H7 (cell line): ENCODE data around the gene SMAD3. TPM values are rescaled to one million over a fixed set of nuclear protein-coding genes. Genes with fewer than 3 reads are reported as not detected.
"Not testable (repeated sequence)": the region's sequence is repeated elsewhere in the genome, so short reads cannot be mapped to it uniquely, and the experiment has no call there.

Experiments used
- DNase-seq: peaks from one replicate; pipeline ENCODE4 v3.0.0; 2012
- H3K27me3 ChIP-seq: 2 replicates; pipeline ENCODE4 v1.6.0; 2011; ENCODE audit warnings: mild to moderate bottlenecking, low read length; ENCODE audit not compliant: control insufficient read depth, insufficient read depth
- H3K36me3 ChIP-seq: replicated peaks from 2 replicates; pipeline ENCODE4 v1.5.1; 2011; ENCODE audit warnings: low read length; ENCODE audit not compliant: control insufficient read depth, insufficient read depth
- H3K4me3 ChIP-seq: 2 replicates; pipeline ENCODE4 v1.5.1; 2011; ENCODE audit warnings: low read depth, mild to moderate bottlenecking, control low read depth, low read length, moderate library complexity; ENCODE audit not compliant: insufficient read depth
- total RNA-seq: library from RNA; depleted of rRNA; stranded (reverse); fragments of >200 nt; shearing (Covaris generic); gene quantifications from 2 replicates; pipeline ENCODE4 v1.2.3, GENCODE V29; 2014

SMAD3 gene
- total RNA-seq, 1 experiment from 2014 or later: 29.2 TPM

DNA sequence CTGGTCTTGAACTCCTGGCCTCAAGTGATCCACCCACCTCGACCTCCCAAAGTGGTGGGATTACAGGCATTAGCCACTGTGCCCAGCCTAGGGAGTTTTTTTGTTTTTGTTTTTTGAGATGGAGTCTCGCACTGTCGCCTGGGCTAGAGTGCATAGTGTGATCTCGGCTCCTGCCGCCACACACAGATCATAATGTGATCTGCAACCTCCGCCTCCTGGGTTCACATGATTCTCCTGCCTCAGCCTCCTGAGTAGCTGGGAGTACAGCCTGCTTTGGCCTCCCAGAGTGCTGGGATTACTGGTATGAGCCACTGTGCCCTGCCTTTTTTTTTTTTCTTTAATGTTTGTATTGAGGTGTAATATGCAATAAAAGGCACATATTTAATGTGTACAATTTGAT, 78.2 kb downstream of the SMAD3 start:
- H3K27me3 ChIP-seq: no peaks in the 10 kb centered on the region
- no peak overlapping the region for H3K4me3 ChIP-seq
- no peak for DNase-seq
- no peaks in the 10 kb centered on the region for H3K36me3 ChIP-seq

DNA sequence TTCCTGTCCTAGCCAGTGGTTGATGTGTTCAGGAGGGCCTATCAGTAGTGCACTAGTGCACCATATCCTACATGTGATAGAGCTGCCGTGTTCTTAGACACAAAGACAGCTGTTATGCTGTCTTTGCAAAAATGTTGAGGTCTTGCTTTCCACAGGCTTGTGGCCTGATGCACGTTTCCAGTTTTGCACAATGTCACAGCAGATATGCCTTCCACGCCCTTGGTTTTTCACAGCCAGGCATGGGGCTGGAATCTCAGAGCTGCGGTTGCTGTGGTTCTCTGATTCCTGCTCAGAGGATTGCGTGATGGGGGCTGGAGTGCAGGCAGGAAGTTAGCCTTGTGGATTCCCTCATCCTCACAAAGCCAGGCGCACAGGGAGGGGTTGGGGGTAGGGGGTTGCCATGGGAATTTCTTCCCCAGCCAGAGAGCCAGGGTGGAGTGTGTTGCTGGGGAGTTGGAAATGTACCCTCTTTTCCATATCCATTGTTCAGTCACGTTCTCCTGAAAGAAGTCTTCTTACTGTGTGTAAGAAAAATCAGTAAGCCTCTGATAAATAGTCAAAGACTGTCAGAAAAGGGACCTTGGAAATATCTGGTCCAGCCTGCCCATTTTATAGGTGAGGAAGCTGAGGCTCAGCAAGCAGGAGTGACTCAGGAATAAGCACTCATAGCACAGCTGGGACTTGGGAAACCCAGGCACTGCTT, 79.4 kb downstream of the SMAD3 start:
- Histone ChIP-seq H3K27me3 (no peaks in the 10 kb centered on the region), H3K36me3 (no peaks in the 10 kb centered on the region), H3K4me3 (no peak overlapping the region)
- DNase-seq: peak; percentile 68

DNA sequence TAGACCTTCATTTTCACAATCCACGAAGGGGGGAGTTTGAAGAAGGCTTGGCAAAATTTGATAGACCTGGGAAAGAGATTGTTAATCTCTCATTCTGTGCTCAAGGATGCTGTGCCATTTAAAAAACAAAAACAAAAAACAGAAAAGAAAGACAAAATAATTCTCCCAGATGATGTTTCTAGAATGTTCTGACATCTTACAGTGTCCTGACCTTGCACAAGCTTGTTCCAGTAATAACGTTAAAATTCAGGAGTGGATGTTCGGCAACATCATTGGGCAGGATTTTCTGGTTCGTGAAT, 79.9 kb downstream of the SMAD3 start:
- H3K27me3 ChIP-seq: no peaks in the 10 kb centered on the region
- no peaks in the 10 kb centered on the region for H3K36me3 ChIP-seq
- no peak for DNase-seq
- no peak overlapping the region for H3K4me3 ChIP-seq

DNA sequence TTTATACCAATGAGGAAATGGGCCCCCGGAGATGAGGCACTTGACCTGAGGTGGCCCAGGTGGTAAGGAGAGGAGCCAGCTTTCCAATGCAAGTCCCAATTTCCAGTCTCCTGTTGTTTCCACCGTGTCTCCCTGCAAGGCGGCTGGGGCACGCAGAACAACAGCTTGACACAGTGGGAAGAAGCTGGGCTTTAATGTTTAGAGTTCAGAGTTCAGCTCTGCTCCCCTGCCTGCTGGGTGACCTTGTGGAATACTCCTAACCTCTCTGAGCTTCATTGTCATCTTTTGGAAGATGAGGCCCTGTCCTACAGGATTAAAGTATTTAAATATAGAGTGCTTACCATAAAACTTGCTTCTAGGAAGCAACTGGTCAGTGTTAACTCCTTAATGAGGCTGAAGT, 80.3 kb downstream of the SMAD3 start:
- H3K27me3 ChIP-seq: no peaks in the 10 kb centered on the region
- no peaks in the 10 kb centered on the region for H3K36me3 ChIP-seq
- no peak overlapping the region for H3K4me3 ChIP-seq
- no peak for DNase-seq

DNA sequence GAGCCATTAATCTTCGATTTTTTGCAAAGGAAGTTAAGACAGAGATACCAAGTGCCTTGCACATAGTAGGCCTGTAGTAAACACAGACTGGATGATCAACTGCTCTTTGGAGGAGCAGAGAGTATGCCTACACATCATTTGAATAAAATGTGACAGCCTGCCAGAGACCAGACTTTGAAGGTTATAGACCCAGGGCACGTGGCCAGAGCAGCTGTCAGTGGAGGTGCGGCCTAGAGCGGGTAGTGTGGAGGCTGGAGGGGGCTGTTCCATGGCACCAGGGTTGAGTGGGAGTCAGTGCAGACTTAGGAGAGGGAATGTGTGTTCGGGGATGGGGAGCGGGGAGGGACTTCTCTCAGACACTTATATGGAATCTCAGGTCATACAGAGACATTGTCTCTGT, 80.8 kb downstream of the SMAD3 start:
- H3K27me3 ChIP-seq: no peaks in the 10 kb centered on the region
- no peaks in the 10 kb centered on the region for H3K36me3 ChIP-seq
- DNase-seq: no peak
- no peak overlapping the region for H3K4me3 ChIP-seq

DNA sequence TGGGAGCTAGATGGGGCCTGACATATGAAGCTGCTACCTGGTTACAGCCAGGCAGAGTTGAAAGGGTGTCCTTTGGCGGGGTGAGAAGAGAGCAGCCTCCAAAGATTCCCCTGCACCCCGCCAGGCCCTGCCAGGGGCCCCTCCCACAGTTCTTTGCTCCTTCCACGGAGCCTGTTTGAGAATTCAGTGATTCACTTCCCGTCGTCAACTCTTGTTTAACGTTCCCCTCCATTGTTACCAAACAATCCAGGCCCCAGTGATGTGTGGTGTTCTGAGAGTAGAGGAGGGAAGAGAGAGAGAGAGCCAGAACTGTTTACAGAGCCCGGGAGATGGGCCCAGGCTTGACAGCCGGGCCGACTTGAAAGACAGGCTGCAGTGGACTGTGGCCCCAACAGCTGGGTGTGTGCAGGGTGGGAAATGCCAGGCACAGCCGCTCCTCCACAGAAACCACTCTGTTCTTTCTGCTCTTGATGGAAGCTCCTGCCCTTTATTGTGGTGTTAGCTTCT, 81.5 kb downstream of the SMAD3 start:
- DNase-seq: no peak
- no peak overlapping the region for H3K4me3 ChIP-seq

DNA sequence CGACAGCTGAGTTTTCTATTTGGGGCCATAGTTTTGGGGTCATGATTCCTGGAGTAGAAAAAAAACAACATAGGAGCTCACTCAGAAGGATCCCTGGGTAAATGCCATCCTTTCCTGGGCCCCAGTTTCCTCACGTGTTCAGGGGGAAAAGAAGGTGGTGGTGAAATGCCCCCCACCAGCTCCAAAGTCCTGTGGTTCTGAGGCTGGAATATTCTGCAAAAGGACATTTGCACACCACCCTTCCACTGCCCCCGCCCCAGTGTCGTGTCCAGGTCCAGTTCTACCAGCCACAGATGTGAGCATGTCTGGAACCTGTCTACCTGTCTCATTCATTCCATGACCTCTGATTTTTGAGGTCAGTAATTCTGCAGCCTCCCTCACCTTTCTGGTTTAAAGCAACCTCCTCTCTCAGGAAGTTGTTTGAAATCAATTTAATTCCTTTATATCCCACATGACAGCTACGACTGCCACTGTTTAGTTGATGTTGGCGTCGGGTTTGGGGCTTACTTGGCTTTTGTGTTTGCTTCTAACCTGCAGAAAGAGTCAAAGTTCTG, 82.1 kb downstream of the SMAD3 start:
- H3K4me3 ChIP-seq: no peak overlapping the region
- DNase-seq: no peak
- no peaks in the 10 kb centered on the region for H3K36me3 ChIP-seq
- H3K27me3 ChIP-seq: no peaks in the 10 kb centered on the region

More for the DNA sequence above, 81.5 kb downstream of the SMAD3 start:
- Histone ChIP-seq H3K36me3 (no peaks in the 10 kb centered on the region), H3K27me3 (no peaks in the 10 kb centered on the region)

DNA sequence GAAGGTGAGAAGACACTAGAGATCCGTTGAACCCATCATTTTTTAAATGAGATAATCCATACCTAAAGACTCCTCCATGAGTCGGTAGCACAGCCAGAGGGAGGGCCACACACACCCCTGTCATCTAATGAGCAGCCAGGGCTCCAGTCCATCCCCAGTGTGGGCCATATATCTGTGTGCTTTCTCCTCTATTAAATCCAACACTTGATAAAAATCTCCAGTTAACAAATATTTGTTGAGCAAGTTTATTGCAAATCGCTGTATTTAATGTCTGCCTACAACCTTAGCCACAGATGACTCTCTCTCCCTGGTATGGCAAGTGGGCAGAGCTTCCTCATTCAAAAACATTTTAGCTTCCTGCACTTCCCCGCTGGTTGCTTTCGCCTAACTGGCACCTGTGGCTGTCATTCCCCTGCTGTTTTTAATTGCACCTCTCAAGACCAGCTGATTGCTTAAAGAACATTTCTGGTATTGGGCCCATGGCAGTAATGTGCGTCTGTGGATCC, 82.8 kb downstream of the SMAD3 start:
- no peaks in the 10 kb centered on the region for H3K36me3 ChIP-seq
- H3K4me3 ChIP-seq: no peak overlapping the region
- H3K27me3 ChIP-seq: no peaks in the 10 kb centered on the region
- DNase-seq: no peak

DNA sequence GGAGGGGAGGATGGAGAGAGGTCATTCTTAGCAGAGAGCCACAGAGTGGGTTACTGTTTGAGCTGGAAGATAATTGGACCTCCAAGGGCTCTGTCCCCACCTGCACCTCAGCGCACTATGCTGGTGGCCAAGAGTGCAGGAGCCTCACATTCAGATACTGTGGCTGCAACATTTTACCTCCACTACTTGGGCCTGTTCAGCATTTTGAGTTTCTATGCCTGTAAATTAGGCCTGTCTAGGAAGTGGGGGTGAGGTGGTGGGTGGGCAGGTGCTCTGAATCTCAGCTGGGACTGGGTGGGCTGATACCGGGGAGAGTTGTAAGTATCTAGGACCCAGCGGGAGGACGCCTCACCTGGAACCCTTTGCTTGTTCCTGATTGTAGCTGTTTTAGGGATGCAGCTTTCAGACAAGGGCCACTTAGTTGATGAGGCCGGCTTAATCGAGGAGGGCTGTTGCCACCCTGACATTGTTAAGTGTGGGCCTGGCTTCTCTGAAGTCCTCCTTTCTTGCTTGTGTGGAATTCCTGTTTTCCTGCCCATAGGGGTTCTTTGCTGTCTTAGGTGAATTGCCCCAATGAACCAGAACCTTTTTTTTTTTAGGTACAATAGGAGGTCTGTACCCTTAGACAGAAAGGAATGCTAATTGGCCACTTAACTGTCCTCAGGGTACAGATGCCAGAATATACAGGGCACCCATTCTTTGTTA, 83.8 kb downstream of the SMAD3 start:
- no peak for DNase-seq
- H3K27me3 ChIP-seq: no peaks in the 10 kb centered on the region
- H3K36me3 ChIP-seq: no peaks in the 10 kb centered on the region
- no peak overlapping the region for H3K4me3 ChIP-seq

DNA sequence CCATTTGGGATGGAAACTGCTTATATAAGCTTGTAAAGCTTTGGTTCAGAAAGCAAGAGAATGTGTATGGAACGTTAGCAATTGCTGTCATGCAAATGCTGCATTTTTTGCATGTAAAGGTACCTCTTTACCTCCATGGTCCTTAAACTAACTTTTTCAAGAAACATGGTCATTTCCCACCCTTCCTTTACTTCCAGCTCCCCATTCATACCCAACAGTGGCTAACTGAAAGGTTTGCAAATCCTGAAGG, 84.3 kb downstream of the SMAD3 start:
- Histone ChIP-seq H3K27me3 (no peaks in the 10 kb centered on the region), H3K36me3 (no peaks in the 10 kb centered on the region), H3K4me3 (no peak overlapping the region)
- no peak for DNase-seq

DNA sequence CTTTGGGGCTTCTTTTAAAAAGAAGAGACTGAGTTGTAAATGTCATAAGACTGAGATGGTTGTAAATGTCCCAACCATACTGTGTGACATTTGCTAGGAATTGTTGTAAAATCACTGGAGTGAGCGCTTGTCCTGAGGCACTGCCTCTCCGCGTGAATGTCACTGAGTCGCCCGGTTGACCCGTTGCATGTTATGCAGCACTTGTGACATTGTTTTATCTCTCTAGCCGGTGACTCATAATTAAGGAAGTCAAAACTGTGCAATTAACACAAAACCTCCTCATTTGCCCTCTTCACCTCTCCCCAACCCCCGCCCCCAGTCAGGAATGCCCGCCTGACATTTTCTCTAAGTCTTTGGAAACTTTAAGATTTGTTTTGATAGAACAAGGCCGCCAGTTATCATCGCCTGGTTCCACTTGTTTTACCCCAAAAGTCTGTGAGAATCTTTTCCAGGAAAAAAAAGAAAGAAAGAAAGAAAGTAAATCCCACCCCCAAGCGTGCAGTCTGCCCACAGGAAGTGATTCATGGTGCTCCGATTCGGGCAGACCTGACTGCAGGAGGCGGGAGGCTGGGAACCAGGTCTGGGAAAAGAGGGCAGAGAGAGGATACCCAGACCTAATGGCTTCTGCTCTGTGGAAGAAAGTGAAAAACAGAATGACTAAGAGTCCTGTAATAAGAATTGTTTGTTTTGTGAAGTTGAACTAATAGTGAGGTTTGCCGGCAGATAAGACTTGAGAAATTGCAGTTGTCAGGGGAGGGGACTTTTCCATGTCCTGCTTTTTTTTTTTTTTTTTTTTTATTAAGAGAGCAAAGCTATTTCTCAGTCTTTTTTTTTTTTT, 84.8 kb downstream of the SMAD3 start:
- H3K4me3 ChIP-seq: no peak overlapping the region; the same call in 1 of the 2 replicates
- peak; percentile 63 for DNase-seq
- H3K27me3 ChIP-seq: no peaks in the 10 kb centered on the region
- no peaks in the 10 kb centered on the region for H3K36me3 ChIP-seq

DNA sequence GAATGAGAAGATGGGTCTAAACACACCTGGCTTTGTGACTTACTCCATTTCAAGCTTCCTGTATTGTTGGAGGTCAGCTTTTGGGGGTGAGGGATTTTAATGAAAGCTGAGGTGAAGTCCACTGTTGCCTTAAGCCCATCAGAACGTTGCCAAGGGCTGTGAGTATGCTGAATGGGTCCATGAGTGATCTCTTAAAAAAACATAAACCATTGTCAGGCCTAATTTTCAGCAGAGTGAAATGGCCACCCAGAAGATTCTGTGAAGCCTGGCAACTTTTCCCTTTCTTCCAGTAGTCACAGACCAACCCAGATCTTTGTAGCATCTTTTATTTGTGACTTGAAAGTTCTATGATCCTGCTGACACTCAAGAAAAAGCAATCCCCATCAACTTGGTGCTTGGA, 87.0 kb downstream of the SMAD3 start:
- no peak for DNase-seq
- Histone ChIP-seq H3K27me3 (no peaks in the 10 kb centered on the region), H3K4me3 (no peak overlapping the region), H3K36me3 (no peaks in the 10 kb centered on the region)

DNA sequence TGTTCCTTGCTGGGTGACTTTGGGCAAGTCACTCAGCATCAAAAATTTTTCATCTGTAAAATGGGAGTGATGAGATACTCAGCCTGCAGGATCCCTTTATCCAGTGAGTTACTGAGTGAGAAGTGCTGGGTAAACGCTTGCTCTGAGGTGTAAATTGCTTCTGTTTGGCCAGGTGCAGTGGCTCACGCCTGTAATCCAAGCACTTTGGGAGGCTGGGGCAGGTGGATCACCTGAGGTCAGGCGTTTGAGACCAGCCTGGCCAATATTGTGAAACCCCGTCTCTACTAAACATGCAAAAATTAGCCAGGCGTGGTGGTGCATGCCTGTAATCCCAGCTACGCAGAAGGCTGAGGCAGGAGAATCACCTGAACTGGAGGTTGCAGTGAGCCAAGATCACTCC, 87.6 kb downstream of the SMAD3 start:
- H3K36me3 ChIP-seq, H3K4me3 ChIP-seq, H3K27me3 ChIP-seq, DNase-seq: not testable (repeated sequence)

DNA sequence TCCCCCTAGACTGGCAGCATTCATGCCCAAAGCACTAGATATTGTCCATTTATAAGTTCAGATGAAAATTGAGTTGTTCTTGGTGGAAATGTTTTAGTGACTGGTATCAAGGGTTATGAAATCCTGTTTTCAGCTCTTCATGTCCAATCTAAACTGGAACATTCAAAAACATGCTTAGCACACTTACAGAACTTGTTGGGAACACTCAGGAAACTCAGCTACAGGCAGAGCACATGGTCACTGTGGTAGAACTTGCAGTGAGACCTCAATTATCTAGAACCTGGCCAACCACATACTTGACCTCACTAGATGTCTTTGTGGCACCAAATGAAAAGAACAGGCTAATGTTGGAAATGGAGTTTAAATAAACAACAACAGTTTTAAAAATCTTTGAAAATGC, 88.8 kb downstream of the SMAD3 start:
- no peaks in the 10 kb centered on the region for H3K27me3 ChIP-seq
- H3K36me3 ChIP-seq: no peaks in the 10 kb centered on the region
- no peak for DNase-seq
- H3K4me3 ChIP-seq: no peak overlapping the region

DNA sequence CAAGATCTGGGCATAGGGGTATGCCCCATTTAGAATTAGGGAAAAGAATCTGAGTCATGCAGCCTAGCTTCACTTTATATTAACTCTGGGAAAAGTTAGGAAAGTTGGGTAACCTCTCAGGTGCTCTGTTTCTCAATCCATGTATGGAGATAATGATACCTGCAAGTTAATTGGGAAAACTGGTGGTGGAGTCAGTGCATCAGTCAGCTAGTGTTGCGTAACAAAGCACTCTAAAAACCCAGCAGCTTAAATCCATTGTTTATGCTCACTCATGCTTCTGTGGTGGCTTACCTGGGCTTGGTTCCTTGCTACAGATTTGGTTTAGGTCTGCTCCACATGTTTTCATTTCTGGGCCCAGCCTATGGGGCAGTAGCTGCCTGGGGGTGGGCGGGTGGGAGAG, 91.0 kb downstream of the SMAD3 start:
- DNase-seq: no peak
- no peaks in the 10 kb centered on the region for H3K36me3 ChIP-seq
- H3K4me3 ChIP-seq: no peak overlapping the region
- no peaks in the 10 kb centered on the region for H3K27me3 ChIP-seq
